SK-N-SH (cell line): ENCODE data around the gene TSPYL2. TPM values are rescaled to one million over a fixed set of nuclear protein-coding genes. Genes with fewer than 3 reads are reported as not detected.

Experiments used
- CTCF ChIA-PET: fragments of 300-600, 350-600 bp; formaldehyde crosslinking; extraction: SDS; loops from one replicate; lab custom pipeline; 2021; lab: Yijun Ruan, JAX
- POLR2A ChIA-PET: fragments of 350-600 bp; sonication (Branson Sonifier 250); formaldehyde crosslinking; extraction: SDS; loops from one replicate; lab custom pipeline; 2020; ENCODE audit warnings: antibody characterized with exemption, inconsistent platforms; lab: Yijun Ruan, JAX
- DNase-seq: peaks from one replicate; pipeline ENCODE4 v3.0.0; 2012
- H2AFZ ChIP-seq: fragments of 200-600 bp; sonication (generic); 2 replicates; pipeline ENCODE4 v1.8.1; 2016; ENCODE audit warnings: antibody characterized with exemption, mild to moderate bottlenecking, low read depth
- H3F3A ChIP-seq: fragments of 200-600 bp; sonication (generic); replicated peaks from 2 replicates; pipeline ENCODE3; 2016; ENCODE audit warnings: antibody characterized with exemption, mild to moderate bottlenecking; ENCODE audit not compliant: insufficient read depth
- H3K27ac ChIP-seq, 2 experiments: fragments of 200-500 bp in 1 of 2; fragments of 200-600 bp in 1 of 2; sonication (Bioruptor generic) in 1 of 2; sonication (generic), shearing (Covaris generic) in 1 of 2; 2 replicates each; pipeline versions ENCODE4 v1.5.1 to v1.6.1; 2014 to 2016; ENCODE audit warnings: low read depth in 2 of 2, inconsistent platforms in 1 of 2, low read length in 1 of 2, mild to moderate bottlenecking in 1 of 2, mixed read lengths in 1 of 2
- H3K27me3 ChIP-seq: fragments of 200-600 bp; sonication (generic), shearing (Covaris generic); 2 replicates; pipeline ENCODE4 v1.6.1; 2016; ENCODE audit warnings: mixed run types; ENCODE audit not compliant: insufficient read depth
- H3K36me3 ChIP-seq, 2 experiments: fragments of 200-500 bp in 1 of 2; fragments of 200-600 bp in 1 of 2; sonication (Bioruptor generic) in 1 of 2; sonication (generic) in 1 of 2; replicated peaks in 1 of 2; 2 replicates each; pipeline versions ENCODE3 to v1.5.1; 2014 to 2016; ENCODE audit warnings: low read length in 1 of 2, mild to moderate bottlenecking in 1 of 2; ENCODE audit not compliant: insufficient read depth in 2 of 2, control insufficient read depth in 1 of 2
- H3K4me1 ChIP-seq, 2 experiments: fragments of 200-500 bp in 1 of 2; fragments of 200-600 bp in 1 of 2; sonication (Bioruptor generic) in 1 of 2; sonication (generic), shearing (Covaris generic) in 1 of 2; 2 replicates each; pipeline versions ENCODE4 v1.5.1 to v1.6.1; 2014 to 2016; ENCODE audit warnings: low read depth in 1 of 2, low read length in 1 of 2, mixed run types in 1 of 2; ENCODE audit not compliant: insufficient read depth in 2 of 2, control insufficient read depth in 1 of 2
- H3K4me2 ChIP-seq: fragments of 200-600 bp; sonication (generic), shearing (Covaris generic); 2 replicates; pipeline ENCODE4 v1.6.1; 2017; ENCODE audit warnings: mixed run types
- H3K4me3 ChIP-seq, 2 experiments: fragments of 200-500 bp in 1 of 2; fragments of 200-600 bp in 1 of 2; sonication (Bioruptor generic) in 1 of 2; sonication (generic), shearing (Covaris generic) in 1 of 2; 2 replicates each; pipeline versions ENCODE4 v1.5.1 to v1.8.1; 2014 to 2016; ENCODE audit warnings: low read depth in 2 of 2, inconsistent platforms in 1 of 2, low read length in 1 of 2, mild to moderate bottlenecking in 1 of 2, mixed read lengths in 1 of 2, moderate library complexity in 1 of 2
- H3K79me2 ChIP-seq: fragments of 200-600 bp; sonication (generic); 2 replicates; pipeline ENCODE4 v1.8.1; 2017; ENCODE audit warnings: mild to moderate bottlenecking; ENCODE audit not compliant: insufficient read depth
- H3K9ac ChIP-seq: fragments of 200-600 bp; sonication (generic); 2 replicates; pipeline ENCODE4 v1.6.1; 2017; ENCODE audit warnings: mixed run types
- H3K9me2 ChIP-seq: fragments of 200-600 bp; sonication (generic); 2 replicates; pipeline ENCODE4 v1.6.1; 2017; ENCODE audit warnings: mixed run types
- H3K9me3 ChIP-seq: fragments of 200-600 bp; sonication (generic); 2 replicates; pipeline ENCODE4 v1.6.1; 2017; ENCODE audit warnings: mixed run types, mild to moderate bottlenecking, moderate library complexity
- H4K20me1 ChIP-seq: fragments of 200-600 bp; sonication (generic); 2 replicates; pipeline ENCODE4 v1.6.1; 2017; ENCODE audit warnings: mild to moderate bottlenecking, mixed run types; ENCODE audit not compliant: insufficient read depth
- CHD2 ChIP-seq: fragments of 150-350 bp; IDR thresholded peaks from 2 replicates; pipeline ENCODE4 v1.6.1; 2018; ENCODE audit warnings: low read length; ENCODE audit not compliant: partially characterized antibody
- EP300 ChIP-seq, 2 experiments: IDR thresholded peaks; 2 replicates each; pipeline versions ENCODE4 v1.4.0 to v1.6.1; 2012; ENCODE audit warnings: borderline replicate concordance in 1 of 2, low read depth in 1 of 2, low read length in 1 of 2
- FOSL2 ChIP-seq: IDR thresholded peaks from 2 replicates; pipeline ENCODE4 v1.4.0; 2012; ENCODE audit warnings: low read depth, mild to moderate bottlenecking, moderate library complexity, borderline replicate concordance
- FOXM1 ChIP-seq: IDR thresholded peaks from 2 replicates; pipeline ENCODE4 v1.4.0; 2012; ENCODE audit warnings: low read depth, mild to moderate bottlenecking
- GATA2 ChIP-seq: sonication (generic); formaldehyde crosslinking; IDR thresholded peaks from 2 replicates; pipeline ENCODE4 v1.5.0; 2020; ENCODE audit warnings: mild to moderate bottlenecking, missing genetic modification reagents
- JUND ChIP-seq: IDR thresholded peaks from 2 replicates; pipeline ENCODE4 v1.4.0; 2012
- NFIC ChIP-seq: IDR thresholded peaks from 2 replicates; pipeline ENCODE4 v1.4.0; 2012; ENCODE audit warnings: borderline replicate concordance
- RAD21 ChIP-seq: IDR thresholded peaks from 2 replicates; pipeline ENCODE4 v1.6.1; 2012; ENCODE audit warnings: mild to moderate bottlenecking, low read length
- RCOR1 ChIP-seq: fragments of 150-350 bp; IDR thresholded peaks from 2 replicates; pipeline ENCODE4 v1.6.1; 2017; ENCODE audit warnings: antibody characterized with exemption, low read length
- TAF1 ChIP-seq: IDR thresholded peaks from 2 replicates; pipeline ENCODE4 v1.6.1; 2012; ENCODE audit warnings: low read depth, mild to moderate bottlenecking, low read length, moderate library complexity, borderline replicate concordance
- YY1 ChIP-seq: IDR thresholded peaks from 2 replicates; pipeline ENCODE4 v1.4.0; 2012; ENCODE audit warnings: low read depth, mild to moderate bottlenecking
- WGBS: methylation state at CpG from one replicate; pipeline ENCODE4 v1.1.6; 2017; ENCODE audit warnings: low lambda C conversion rate; 5-methylcytosine and 5-hydroxymethylcytosine counted together
- polyA plus RNA-seq, 3 experiments: library from polyadenylated mRNA; depleted of rRNA; stranded (reverse); fragments of >200 nt; gene quantifications; 2 replicates each; pipeline ENCODE4 v1.2.3, GENCODE V29; 2012
- TF ChIP-seq, protein P1 (sequence below): IDR thresholded peaks from 2 replicates; pipeline ENCODE4; 2012
- TF ChIP-seq, protein P2 (sequence below): IDR thresholded peaks from 2 replicates; pipeline ENCODE4 v1.4.0; 2012; ENCODE audit warnings: low read depth
- TF ChIP-seq, protein P3 (sequence below): fragments of 150-350 bp; IDR thresholded peaks from 2 replicates; pipeline ENCODE4 v1.6.1; 2016; ENCODE audit warnings: mild to moderate bottlenecking, low read depth, low read length
- TF ChIP-seq, protein P4 (sequence below): fragments of 200-600 bp; sonication (generic); IDR thresholded peaks from 2 replicates; pipeline ENCODE4 v1.6.1; 2017; ENCODE audit warnings: antibody characterized with exemption, mild to moderate bottlenecking, moderate library complexity
- TF ChIP-seq, protein P5 (sequence below): IDR thresholded peaks from 2 replicates; pipeline ENCODE4 v1.6.1; 2012; ENCODE audit warnings: mild to moderate bottlenecking, low read depth, low read length, moderate library complexity

The TSPYL2 gene
- polyA plus RNA-seq, 1 of the 3 experiments (the other 2 are of a cell fraction): 26.4 TPM

DNA sequence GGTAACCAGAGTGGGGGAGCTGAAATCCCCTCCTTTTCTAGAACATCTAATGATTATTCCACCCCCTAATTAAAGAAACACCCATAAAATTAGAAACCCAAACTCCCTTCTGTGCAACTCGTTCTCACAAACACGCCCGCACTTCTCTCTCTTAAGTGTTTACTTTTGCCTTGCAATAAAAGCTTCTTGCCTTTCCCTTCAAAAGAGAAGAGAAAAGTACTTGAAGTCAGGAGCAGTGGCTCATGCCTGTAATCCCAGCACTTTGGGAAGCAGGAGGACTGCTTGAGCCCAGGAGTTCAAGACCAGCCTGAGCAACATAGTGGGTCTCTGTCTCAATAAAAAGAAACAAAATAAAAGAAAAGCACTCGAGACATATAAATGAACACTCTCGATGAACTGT, 37.2 kb upstream of the TSPYL2 start:
- no peak overlapping the region for H3K9ac ChIP-seq

More for the DNA sequence above, 37.2 kb upstream of the TSPYL2 start:
- no peak overlapping the region for H3K4me3 ChIP-seq
- no peaks in the 10 kb centered on the region for H3K36me3 ChIP-seq
- ChIA-PET CTCF (interaction anchor here (0.6 to 1.4 kb wide), 2 partner anchors 26 to 35 kb away, joined by 3 to 5 read pairs; no protein-coding TSS in a partner anchor), POLR2A (no interaction called here)
- DNase-seq: no peak
- H2AFZ ChIP-seq: no peak overlapping the region
- H4K20me1 ChIP-seq: no peaks in the 10 kb centered on the region
- WGBS: 48% methylated on average over 5 of the region's 5 CpGs
- H3K27ac ChIP-seq: no peak overlapping the region
- peaks cover 10% of the 10 kb centered on the region for H3K79me2 ChIP-seq
- H3K9me3 ChIP-seq: no peaks in the 10 kb centered on the region
- no peaks in the 10 kb centered on the region for H3F3A ChIP-seq
- peaks cover 0 to under 1% of the 10 kb centered on the region in 2 experiments; a peak in 1 of 4 replicates for H3K4me1 ChIP-seq
- H3K27me3 ChIP-seq: peaks cover 36% of the 10 kb centered on the region
- no peaks in the 10 kb centered on the region for H3K9me2 ChIP-seq
- no peak for TF ChIP-seq YY1
- TF ChIP-seq, protein P1, sequence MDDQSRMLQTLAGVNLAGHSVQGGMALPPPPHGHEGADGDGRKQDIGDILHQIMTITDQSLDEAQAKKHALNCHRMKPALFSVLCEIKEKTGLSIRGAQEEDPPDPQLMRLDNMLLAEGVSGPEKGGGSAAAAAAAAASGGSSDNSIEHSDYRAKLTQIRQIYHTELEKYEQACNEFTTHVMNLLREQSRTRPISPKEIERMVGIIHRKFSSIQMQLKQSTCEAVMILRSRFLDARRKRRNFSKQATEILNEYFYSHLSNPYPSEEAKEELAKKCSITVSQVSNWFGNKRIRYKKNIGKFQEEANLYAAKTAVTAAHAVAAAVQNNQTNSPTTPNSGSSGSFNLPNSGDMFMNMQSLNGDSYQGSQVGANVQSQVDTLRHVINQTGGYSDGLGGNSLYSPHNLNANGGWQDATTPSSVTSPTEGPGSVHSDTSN: no peak
- TF ChIP-seq, protein P2, sequence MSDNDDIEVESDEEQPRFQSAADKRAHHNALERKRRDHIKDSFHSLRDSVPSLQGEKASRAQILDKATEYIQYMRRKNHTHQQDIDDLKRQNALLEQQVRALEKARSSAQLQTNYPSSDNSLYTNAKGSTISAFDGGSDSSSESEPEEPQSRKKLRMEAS: no peak
- no peak for TF ChIP-seq GATA2 (CRISPR knock-in tag)
- no peak for TF ChIP-seq FOSL2
- TF ChIP-seq, protein P3, sequence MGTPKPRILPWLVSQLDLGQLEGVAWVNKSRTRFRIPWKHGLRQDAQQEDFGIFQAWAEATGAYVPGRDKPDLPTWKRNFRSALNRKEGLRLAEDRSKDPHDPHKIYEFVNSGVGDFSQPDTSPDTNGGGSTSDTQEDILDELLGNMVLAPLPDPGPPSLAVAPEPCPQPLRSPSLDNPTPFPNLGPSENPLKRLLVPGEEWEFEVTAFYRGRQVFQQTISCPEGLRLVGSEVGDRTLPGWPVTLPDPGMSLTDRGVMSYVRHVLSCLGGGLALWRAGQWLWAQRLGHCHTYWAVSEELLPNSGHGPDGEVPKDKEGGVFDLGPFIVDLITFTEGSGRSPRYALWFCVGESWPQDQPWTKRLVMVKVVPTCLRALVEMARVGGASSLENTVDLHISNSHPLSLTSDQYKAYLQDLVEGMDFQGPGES: no peak
- TF ChIP-seq RAD21: no peak
- TF ChIP-seq, protein P4, sequence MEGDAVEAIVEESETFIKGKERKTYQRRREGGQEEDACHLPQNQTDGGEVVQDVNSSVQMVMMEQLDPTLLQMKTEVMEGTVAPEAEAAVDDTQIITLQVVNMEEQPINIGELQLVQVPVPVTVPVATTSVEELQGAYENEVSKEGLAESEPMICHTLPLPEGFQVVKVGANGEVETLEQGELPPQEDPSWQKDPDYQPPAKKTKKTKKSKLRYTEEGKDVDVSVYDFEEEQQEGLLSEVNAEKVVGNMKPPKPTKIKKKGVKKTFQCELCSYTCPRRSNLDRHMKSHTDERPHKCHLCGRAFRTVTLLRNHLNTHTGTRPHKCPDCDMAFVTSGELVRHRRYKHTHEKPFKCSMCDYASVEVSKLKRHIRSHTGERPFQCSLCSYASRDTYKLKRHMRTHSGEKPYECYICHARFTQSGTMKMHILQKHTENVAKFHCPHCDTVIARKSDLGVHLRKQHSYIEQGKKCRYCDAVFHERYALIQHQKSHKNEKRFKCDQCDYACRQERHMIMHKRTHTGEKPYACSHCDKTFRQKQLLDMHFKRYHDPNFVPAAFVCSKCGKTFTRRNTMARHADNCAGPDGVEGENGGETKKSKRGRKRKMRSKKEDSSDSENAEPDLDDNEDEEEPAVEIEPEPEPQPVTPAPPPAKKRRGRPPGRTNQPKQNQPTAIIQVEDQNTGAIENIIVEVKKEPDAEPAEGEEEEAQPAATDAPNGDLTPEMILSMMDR: no peak
- TF ChIP-seq, protein P5, sequence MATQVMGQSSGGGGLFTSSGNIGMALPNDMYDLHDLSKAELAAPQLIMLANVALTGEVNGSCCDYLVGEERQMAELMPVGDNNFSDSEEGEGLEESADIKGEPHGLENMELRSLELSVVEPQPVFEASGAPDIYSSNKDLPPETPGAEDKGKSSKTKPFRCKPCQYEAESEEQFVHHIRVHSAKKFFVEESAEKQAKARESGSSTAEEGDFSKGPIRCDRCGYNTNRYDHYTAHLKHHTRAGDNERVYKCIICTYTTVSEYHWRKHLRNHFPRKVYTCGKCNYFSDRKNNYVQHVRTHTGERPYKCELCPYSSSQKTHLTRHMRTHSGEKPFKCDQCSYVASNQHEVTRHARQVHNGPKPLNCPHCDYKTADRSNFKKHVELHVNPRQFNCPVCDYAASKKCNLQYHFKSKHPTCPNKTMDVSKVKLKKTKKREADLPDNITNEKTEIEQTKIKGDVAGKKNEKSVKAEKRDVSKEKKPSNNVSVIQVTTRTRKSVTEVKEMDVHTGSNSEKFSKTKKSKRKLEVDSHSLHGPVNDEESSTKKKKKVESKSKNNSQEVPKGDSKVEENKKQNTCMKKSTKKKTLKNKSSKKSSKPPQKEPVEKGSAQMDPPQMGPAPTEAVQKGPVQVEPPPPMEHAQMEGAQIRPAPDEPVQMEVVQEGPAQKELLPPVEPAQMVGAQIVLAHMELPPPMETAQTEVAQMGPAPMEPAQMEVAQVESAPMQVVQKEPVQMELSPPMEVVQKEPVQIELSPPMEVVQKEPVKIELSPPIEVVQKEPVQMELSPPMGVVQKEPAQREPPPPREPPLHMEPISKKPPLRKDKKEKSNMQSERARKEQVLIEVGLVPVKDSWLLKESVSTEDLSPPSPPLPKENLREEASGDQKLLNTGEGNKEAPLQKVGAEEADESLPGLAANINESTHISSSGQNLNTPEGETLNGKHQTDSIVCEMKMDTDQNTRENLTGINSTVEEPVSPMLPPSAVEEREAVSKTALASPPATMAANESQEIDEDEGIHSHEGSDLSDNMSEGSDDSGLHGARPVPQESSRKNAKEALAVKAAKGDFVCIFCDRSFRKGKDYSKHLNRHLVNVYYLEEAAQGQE: no peak
- no peak for TF ChIP-seq EP300 (IDR thresholded peaks at IDR 0.05; ENCODE audit: borderline replicate concordance in 1 of 2, low read depth in 1 of 2, low read length in 1 of 2)
- no peak for TF ChIP-seq CHD2
- no peak for TF ChIP-seq RCOR1
- TF ChIP-seq NFIC: no peak
- no peak for TF ChIP-seq TAF1
- TF ChIP-seq JUND: no peak
- no peak for TF ChIP-seq FOXM1
- H3K4me2 ChIP-seq: no peak overlapping the region
